Loucy (cell line): ENCODE results near the gene ANKRD33B.

Experiments used
- H2AFZ ChIP-seq: fragments of 200-600 bp; sonication (generic); 2 replicates; pipeline ENCODE4 v1.6.0; 2016; ENCODE audit warnings: antibody characterized with exemption, mild to moderate bottlenecking, low read length, moderate library complexity
- H3F3A ChIP-seq: fragments of 200-600 bp; 2 replicates; pipeline ENCODE4 v1.6.0; 2016; ENCODE audit warnings: antibody characterized with exemption, low read depth, mild to moderate bottlenecking
- H3K27me3 ChIP-seq: fragments of 200-600 bp; sonication (generic); 2 replicates; pipeline ENCODE4 v1.6.1; 2014; ENCODE audit warnings: low read length, mild to moderate bottlenecking; ENCODE audit not compliant: insufficient read depth, poor library complexity, severe bottlenecking
- H3K36me3 ChIP-seq: fragments of 200-600 bp; sonication (generic); 2 replicates; pipeline ENCODE4 v1.6.1; 2016; ENCODE audit warnings: low read length; ENCODE audit not compliant: insufficient read depth
- H3K4me1 ChIP-seq: fragments of 200-600 bp; sonication (generic); 2 replicates; pipeline ENCODE4 v1.5.1; 2014; ENCODE audit warnings: low read length, mild to moderate bottlenecking; ENCODE audit not compliant: insufficient read depth, poor library complexity, severe bottlenecking
- H3K4me2 ChIP-seq: fragments of 200-600 bp; sonication (generic); 2 replicates; pipeline ENCODE4 v1.6.0; 2014; ENCODE audit warnings: antibody characterized with exemption, low read length, low read depth, mild to moderate bottlenecking; ENCODE audit not compliant: poor library complexity, severe bottlenecking
- H3K4me3 ChIP-seq: fragments of 200-600 bp; sonication (generic); 2 replicates; pipeline ENCODE4 v1.5.1; 2014; ENCODE audit warnings: low read length, mild to moderate bottlenecking, mixed read lengths; ENCODE audit not compliant: poor library complexity, severe bottlenecking
- H3K79me2 ChIP-seq: fragments of 200-600 bp; sonication (generic); 2 replicates; pipeline ENCODE4 v1.6.1; 2014; ENCODE audit warnings: low read length; ENCODE audit not compliant: insufficient read depth
- H3K9ac ChIP-seq: fragments of 200-600 bp; sonication (generic); 2 replicates; pipeline ENCODE4 v1.6.0; 2014; ENCODE audit warnings: mild to moderate bottlenecking, low read depth, low read length, moderate library complexity; ENCODE audit not compliant: poor library complexity, severe bottlenecking
- H3K9me2 ChIP-seq: fragments of 200-600 bp; sonication (generic); replicated peaks from 2 replicates; pipeline ENCODE4 v1.6.1; 2016; ENCODE audit warnings: low read depth, low read length, mixed read lengths
- H3K9me3 ChIP-seq: fragments of 200-600 bp; sonication (generic); 2 replicates; pipeline ENCODE4 v1.6.1; 2014; ENCODE audit warnings: mild to moderate bottlenecking, antibody characterized with exemption, low read length, low read depth; ENCODE audit not compliant: insufficient read depth
- H4K20me1 ChIP-seq: fragments of 200-600 bp; sonication (generic); 2 replicates; pipeline ENCODE4 v1.6.0; 2014; ENCODE audit warnings: antibody characterized with exemption, low read length, mild to moderate bottlenecking; ENCODE audit not compliant: insufficient read depth, poor library complexity, severe bottlenecking
- EZH2phosphoT487 ChIP-seq: fragments of 200-600 bp; IDR thresholded peaks from 2 replicates; pipeline ENCODE4 v1.6.1; 2018; ENCODE audit warnings: antibody characterized with exemption, mild to moderate bottlenecking, moderate library complexity, borderline replicate concordance
- TF ChIP-seq, protein P1 (sequence below): fragments of 200-600 bp; sonication (generic); conservative IDR thresholded peaks from 2 replicates; pipeline ENCODE4 v1.5.1; 2014; ENCODE audit warnings: mild to moderate bottlenecking, antibody characterized with exemption, low read length

Gene ANKRD33B

DNA sequence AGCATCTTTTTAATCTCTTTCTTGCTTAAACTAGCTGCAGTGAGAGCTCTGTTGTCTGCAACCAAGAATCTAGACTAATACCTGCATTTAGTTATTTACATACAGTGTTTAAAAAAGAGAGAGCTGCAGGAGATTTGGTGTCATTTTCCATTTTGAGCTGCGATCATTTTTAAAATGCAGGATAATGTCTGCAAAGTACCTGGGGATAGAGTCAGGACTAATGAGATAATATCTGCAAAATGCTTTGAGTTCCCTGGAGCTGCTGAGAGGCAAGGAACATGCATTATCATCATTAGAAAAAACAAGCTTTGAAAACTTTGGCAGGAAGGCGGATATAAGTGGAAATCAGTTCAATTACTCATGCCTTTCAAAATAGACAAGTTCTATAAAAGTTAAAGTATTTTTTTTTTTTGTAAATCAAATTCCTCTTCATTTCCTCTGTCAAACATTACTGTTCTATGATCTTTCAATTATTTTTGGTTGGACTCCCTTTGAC is 21.8 kb upstream of the ANKRD33B start:
- Histone ChIP-seq H3K9me3 (no peaks in the 10 kb centered on the region), H3F3A (no peaks in the 10 kb centered on the region), H3K4me1 (peaks cover 6% of the 10 kb centered on the region), H3K9me2 (no peaks in the 10 kb centered on the region), H3K4me3 (no peak overlapping the region), H3K9ac (no peak overlapping the region), H3K27me3 (no peaks in the 10 kb centered on the region), H3K79me2 (no peaks in the 10 kb centered on the region), H3K36me3 (no peaks in the 10 kb centered on the region), H4K20me1 (no peaks in the 10 kb centered on the region), H2AFZ (no peak overlapping the region), H3K4me2 (no peak overlapping the region)
- no peak for TF ChIP-seq EZH2phosphoT487
- TF ChIP-seq, protein P1, sequence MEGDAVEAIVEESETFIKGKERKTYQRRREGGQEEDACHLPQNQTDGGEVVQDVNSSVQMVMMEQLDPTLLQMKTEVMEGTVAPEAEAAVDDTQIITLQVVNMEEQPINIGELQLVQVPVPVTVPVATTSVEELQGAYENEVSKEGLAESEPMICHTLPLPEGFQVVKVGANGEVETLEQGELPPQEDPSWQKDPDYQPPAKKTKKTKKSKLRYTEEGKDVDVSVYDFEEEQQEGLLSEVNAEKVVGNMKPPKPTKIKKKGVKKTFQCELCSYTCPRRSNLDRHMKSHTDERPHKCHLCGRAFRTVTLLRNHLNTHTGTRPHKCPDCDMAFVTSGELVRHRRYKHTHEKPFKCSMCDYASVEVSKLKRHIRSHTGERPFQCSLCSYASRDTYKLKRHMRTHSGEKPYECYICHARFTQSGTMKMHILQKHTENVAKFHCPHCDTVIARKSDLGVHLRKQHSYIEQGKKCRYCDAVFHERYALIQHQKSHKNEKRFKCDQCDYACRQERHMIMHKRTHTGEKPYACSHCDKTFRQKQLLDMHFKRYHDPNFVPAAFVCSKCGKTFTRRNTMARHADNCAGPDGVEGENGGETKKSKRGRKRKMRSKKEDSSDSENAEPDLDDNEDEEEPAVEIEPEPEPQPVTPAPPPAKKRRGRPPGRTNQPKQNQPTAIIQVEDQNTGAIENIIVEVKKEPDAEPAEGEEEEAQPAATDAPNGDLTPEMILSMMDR: no peak

DNA sequence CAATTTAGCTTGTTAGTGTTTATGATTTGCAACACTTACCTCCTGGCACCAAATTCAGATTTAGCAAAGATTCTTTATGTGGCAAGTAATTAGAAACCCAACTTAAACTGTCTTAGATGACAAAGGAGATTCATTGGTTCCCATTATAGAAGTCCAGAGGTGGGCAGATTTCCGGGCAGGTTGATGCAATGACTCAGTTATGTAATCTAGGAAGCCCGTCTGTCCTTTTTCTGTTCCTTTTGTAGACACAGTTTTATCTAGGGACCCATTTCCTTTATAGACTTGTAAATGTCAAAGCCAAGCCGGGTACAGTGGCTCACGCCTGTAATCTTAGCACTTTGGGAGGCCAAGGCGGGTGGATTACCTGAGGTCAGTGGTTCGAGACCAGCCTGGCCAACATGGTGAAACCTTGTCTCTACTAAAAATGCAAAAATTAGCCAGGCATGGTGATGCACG is 20.3 kb upstream of the ANKRD33B start:
- Histone ChIP-seq H3F3A (no peaks in the 10 kb centered on the region), H3K9me2 (no peaks in the 10 kb centered on the region), H3K4me3 (no peak overlapping the region), H4K20me1 (no peaks in the 10 kb centered on the region), H3K9ac (no peak overlapping the region), H3K4me1 (no peaks in the 10 kb centered on the region), H3K9me3 (no peaks in the 10 kb centered on the region), H3K27me3 (no peaks in the 10 kb centered on the region), H3K36me3 (no peaks in the 10 kb centered on the region), H2AFZ (no peak overlapping the region), H3K79me2 (no peaks in the 10 kb centered on the region), H3K4me2 (no peak overlapping the region)
- no peak for TF ChIP-seq EZH2phosphoT487

DNA sequence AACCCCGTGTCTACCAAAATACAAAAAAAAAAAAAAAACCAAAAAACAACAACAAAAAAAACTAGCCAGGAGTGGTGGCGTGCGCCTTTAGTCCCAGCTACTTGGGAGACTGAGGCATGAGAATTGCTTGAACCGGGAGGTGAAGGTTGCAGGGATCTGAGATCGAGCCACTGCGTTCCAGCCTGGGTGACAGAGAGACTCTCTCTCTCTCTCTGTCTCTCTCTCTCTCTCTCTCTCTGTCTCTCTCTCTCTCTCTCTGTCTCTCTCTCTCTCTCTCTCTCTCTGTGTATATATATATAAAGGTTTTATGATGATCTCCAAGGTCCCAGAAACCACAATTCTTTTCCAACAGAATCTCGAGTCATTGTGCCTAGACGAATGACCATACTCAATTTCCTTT is 18.8 kb upstream of the ANKRD33B start:
- H2AFZ ChIP-seq: no peak overlapping the region

DNA sequence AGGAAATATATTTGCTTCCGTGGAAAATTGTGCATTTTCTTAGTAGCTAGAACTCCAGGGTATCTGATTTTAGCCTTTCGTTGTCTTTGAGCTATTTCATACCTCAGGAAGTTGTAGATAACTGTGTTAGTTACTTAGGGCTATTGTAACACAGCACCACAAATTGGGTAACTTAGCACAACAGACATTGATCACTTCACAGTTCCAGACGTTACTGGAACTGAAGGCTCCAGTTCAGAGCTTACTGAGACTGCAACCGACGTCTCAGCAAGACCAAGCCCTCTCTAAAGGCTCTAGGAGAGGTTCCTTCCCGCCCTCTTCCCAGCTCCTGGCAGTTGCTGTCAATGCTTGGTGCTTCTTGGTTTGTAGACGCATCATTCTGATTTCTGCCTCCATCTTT is 17.7 kb upstream of the ANKRD33B start:
- Histone ChIP-seq H3K27me3 (no peaks in the 10 kb centered on the region), H3K36me3 (no peaks in the 10 kb centered on the region), H3K9ac (no peak overlapping the region)

More for the DNA sequence above, 18.8 kb upstream of the ANKRD33B start:
- Histone ChIP-seq H3K79me2 (no peaks in the 10 kb centered on the region), H3K9me3 (no peaks in the 10 kb centered on the region), H3K9me2 (no peaks in the 10 kb centered on the region), H3K4me1 (no peaks in the 10 kb centered on the region), H3K4me3 (no peak overlapping the region), H3K9ac (no peak overlapping the region), H3K36me3 (no peaks in the 10 kb centered on the region), H3F3A (no peaks in the 10 kb centered on the region), H3K4me2 (no peak overlapping the region), H3K27me3 (no peaks in the 10 kb centered on the region), H4K20me1 (no peaks in the 10 kb centered on the region)
- no peak for TF ChIP-seq EZH2phosphoT487
- TF ChIP-seq, protein P1: no peak

More for the DNA sequence above, 17.7 kb upstream of the ANKRD33B start:
- H3K9me3 ChIP-seq: no peaks in the 10 kb centered on the region
- TF ChIP-seq, protein P1: no peak
- no peak for TF ChIP-seq EZH2phosphoT487
- H3K4me1 ChIP-seq: no peaks in the 10 kb centered on the region
- H3K4me2 ChIP-seq: no peak overlapping the region
- no peak overlapping the region for H2AFZ ChIP-seq
- no peaks in the 10 kb centered on the region for H3K79me2 ChIP-seq
- no peaks in the 10 kb centered on the region for H3K9me2 ChIP-seq
- H4K20me1 ChIP-seq: no peaks in the 10 kb centered on the region
- H3F3A ChIP-seq: no peaks in the 10 kb centered on the region
- no peak overlapping the region for H3K4me3 ChIP-seq
